HG02678 (cell line): Measurements from ENCODE around the gene USE1.

Experiments used
- ATAC-seq: cut with Tn5 transposase; IDR thresholded peaks from one replicate; pipeline ENCODE4 v1.9.1; 2021; ENCODE audit warnings: mild to moderate bottlenecking, moderate library complexity; ENCODE audit not compliant: unreplicated experiment

Gene USE1

GRCh38 chr19:17235971-17236777 is 21.0 kb downstream of the USE1 start:
- ATAC-seq, result no peak

- ATAC-seq, result no peak
Measured at GRCh38 chr19:17236811-17237543, 21.8 kb downstream of the USE1 start.

- ATAC-seq, result no peak
Measured at GRCh38 chr19:17237747-17238706, 22.9 kb downstream of the USE1 start.

- ATAC-seq, result no peak
Measured at GRCh38 chr19:17240062-17240752, 25.1 kb downstream of the USE1 start.

GRCh38 chr19:17240826-17241399 is 25.8 kb downstream of the USE1 start:
- no peak for ATAC-seq

- ATAC-seq, result no peak
Measured at GRCh38 chr19:17242431-17243208, 27.5 kb downstream of the USE1 start.

- ATAC-seq, result no peak
Measured at GRCh38 chr19:17243211-17243829, 28.2 kb downstream of the USE1 start.

- no peak for ATAC-seq
Measured at GRCh38 chr19:17243830-17244617, 28.9 kb downstream of the USE1 start.

- ATAC-seq, result peak; percentile 22
Measured at GRCh38 chr19:17244618-17245534, 29.7 kb downstream of the USE1 start.

GRCh38 chr19:17245535-17245984 is 30.4 kb downstream of the USE1 start, which contains the start of gene NR2F6:
Gene NR2F6, minus strand, starts transcription at chr19:17245919. Its CDS starts 699 bp downstream, at chr19:17245220.
- ATAC-seq, result peak; percentile 26

- no peak for ATAC-seq
Measured at GRCh38 chr19:17246681-17247425, 31.7 kb downstream of the USE1 start.

- ATAC-seq, result no peak
Measured at GRCh38 chr19:17248011-17248776, 33.0 kb downstream of the USE1 start.

- ATAC-seq, result no peak
Measured at GRCh38 chr19:17249887-17250548, 34.9 kb downstream of the USE1 start.

GRCh38 chr19:17254636-17255035 is 39.5 kb downstream of the USE1 start:
- no peak for ATAC-seq

- ATAC-seq, result no peak
Measured at GRCh38 chr19:17255150-17255621, 40.0 kb downstream of the USE1 start.
